Endothelial cell of umbilical vein (primary cell): Measurements from ENCODE around the gene ALOX5. TPM values are rescaled to one million over a fixed set of nuclear protein-coding genes. Genes with fewer than 3 reads are reported as not detected.

Experiments used
- BruUV-seq: library from RNA; stranded (reverse); fragments of 400-500 nt; replicated peaks from 2 replicates; lab custom pipeline; 2021; lab: Mats Ljungman, UMichigan
- CTCF ChIA-PET: fragments of 300-600, 350-600 bp; sonication (Branson Sonifier 250); formaldehyde crosslinking; loops from one replicate; lab custom pipeline; 2021; ENCODE audit warnings: antibody characterized with exemption, inconsistent platforms; lab: Charles Lee
- POLR2A ChIA-PET: fragments of 300-600, 350-600 bp; sonication (Branson Sonifier 250); formaldehyde crosslinking; loops from one replicate; lab custom pipeline; 2021; ENCODE audit warnings: antibody characterized with exemption, inconsistent platforms; lab: Charles Lee
- DNase-seq: peaks from one replicate; pipeline ENCODE4 v3.0.0-alpha.2; 2011; ENCODE audit warnings: low read depth, low spot score
- FAIRE-seq: peaks from 2 replicates; lab custom pipeline; 2011; peaks lifted over from hg19 to GRCh38; lab: Jason Lieb, UNC
- H2AFZ ChIP-seq: 2 replicates; pipeline ENCODE4 v1.6.0; 2012; ENCODE audit warnings: low read depth, low read length, control low read depth, inconsistent platforms
- H3K27ac ChIP-seq: 2 replicates; pipeline ENCODE4 v1.5.1; 2011; ENCODE audit warnings: low read depth, mild to moderate bottlenecking, control low read depth, low read length, moderate library complexity; ENCODE audit not compliant: insufficient read depth
- H3K27me3 ChIP-seq, 2 experiments: 2 replicates each; pipeline versions ENCODE4 v1.6.0 to v1.6.1; 2011; ENCODE audit warnings: low read length in 2 of 2, mixed read lengths in 1 of 2; ENCODE audit not compliant: control insufficient read depth in 2 of 2, insufficient read depth in 2 of 2
- H3K36me3 ChIP-seq, 2 experiments: 2 replicates in 1 of 2; 3 replicates in 1 of 2; pipeline ENCODE4 v1.5.1; 2011; ENCODE audit warnings: low read length in 2 of 2, mild to moderate bottlenecking in 1 of 2, moderate library complexity in 1 of 2; ENCODE audit not compliant: control insufficient read depth in 2 of 2, insufficient read depth in 2 of 2; ENCODE audit errors: extremely low read depth in 1 of 2
- H3K4me1 ChIP-seq: 3 replicates; pipeline ENCODE4 v1.5.1; 2011; ENCODE audit warnings: mild to moderate bottlenecking, low read length; ENCODE audit not compliant: control insufficient read depth, insufficient read depth; ENCODE audit errors: extremely low read depth
- H3K4me2 ChIP-seq: 2 replicates; pipeline ENCODE4 v1.6.1; 2011; ENCODE audit warnings: low read length, control low read depth, mixed read lengths; ENCODE audit not compliant: insufficient read depth
- H3K4me3 ChIP-seq, 3 experiments: fragments of 200-600 bp in 1 of 3; sonication (generic), shearing (Covaris generic) in 1 of 3; replicated peaks in 1 of 3; 2 replicates each; pipeline ENCODE4 v1.5.1; 2011 to 2016; ENCODE audit warnings: control low read depth in 3 of 3, low read length in 3 of 3, mild to moderate bottlenecking in 2 of 3, inconsistent platforms in 1 of 3, low read depth in 1 of 3, moderate library complexity in 1 of 3; ENCODE audit not compliant: insufficient read depth in 1 of 3
- H3K79me2 ChIP-seq: 2 replicates; pipeline ENCODE4 v1.6.0; 2012; ENCODE audit warnings: low read length, inconsistent platforms; ENCODE audit not compliant: control insufficient read depth, insufficient read depth
- H3K9ac ChIP-seq: replicated peaks from 2 replicates; pipeline ENCODE3; 2011; ENCODE audit warnings: low read length, control low read depth; ENCODE audit not compliant: insufficient read depth; ENCODE audit errors: extremely low read depth
- H3K9me1 ChIP-seq: replicated peaks from 3 replicates; pipeline ENCODE4 v1.6.0; 2011; ENCODE audit warnings: mild to moderate bottlenecking, low read length; ENCODE audit not compliant: control insufficient read depth, insufficient read depth; ENCODE audit errors: extremely low read depth
- H3K9me3 ChIP-seq: replicated peaks from 2 replicates; pipeline ENCODE4 v1.5.1; 2012; ENCODE audit warnings: low read length, inconsistent platforms; ENCODE audit not compliant: control insufficient read depth, insufficient read depth
- H4K20me1 ChIP-seq: replicated peaks from 2 replicates; pipeline ENCODE3; 2011; ENCODE audit warnings: mild to moderate bottlenecking, low read length; ENCODE audit not compliant: control insufficient read depth, insufficient read depth; ENCODE audit errors: extremely low read depth
- CTCF ChIP-seq, 2 donors: IDR thresholded peaks; 1 replicate in 1 of 2; 2 replicates in 1 of 2; pipeline ENCODE4 v1.5.1; 2011; ENCODE audit warnings: low read length in 2 of 2, mild to moderate bottlenecking in 2 of 2, moderate library complexity in 2 of 2, control low read depth in 1 of 2, inconsistent platforms in 1 of 2, low read depth in 1 of 2; ENCODE audit not compliant: insufficient read depth in 1 of 2; ENCODE audit errors: extremely low read depth in 1 of 2
- EZH2 ChIP-seq: IDR thresholded peaks from 2 replicates; pipeline ENCODE4 v1.6.1; 2012; ENCODE audit warnings: borderline replicate concordance, low read depth, mild to moderate bottlenecking, moderate library complexity, low read length, inconsistent platforms; ENCODE audit not compliant: severe bottlenecking
- FOS ChIP-seq: IDR thresholded peaks from 2 replicates; pipeline ENCODE4 v1.6.1; 2011; ENCODE audit warnings: mild to moderate bottlenecking, low read length, moderate library complexity, borderline replicate concordance; ENCODE audit not compliant: insufficient read depth
- GATA2 ChIP-seq: IDR thresholded peaks from 2 replicates; pipeline ENCODE4 v1.7.0; 2011; ENCODE audit warnings: low read depth, mild to moderate bottlenecking, moderate library complexity, mixed read lengths, low read length; ENCODE audit not compliant: insufficient read length, insufficient read depth
- JUN ChIP-seq: IDR thresholded peaks from 2 replicates; pipeline ENCODE4 v1.6.1; 2011; ENCODE audit warnings: borderline replicate concordance, low read depth; ENCODE audit not compliant: insufficient read length, insufficient read depth
- MAX ChIP-seq: IDR thresholded peaks from 2 replicates; pipeline ENCODE4 v1.6.1; 2011; ENCODE audit not compliant: insufficient read depth, insufficient read length
- MYC ChIP-seq: IDR thresholded peaks from one replicate; pipeline ENCODE4 v1.6.1; 2011; ENCODE audit warnings: mild to moderate bottlenecking, low read depth, low read length
- POLR2A ChIP-seq: IDR thresholded peaks from 2 replicates; pipeline ENCODE4 v1.6.1; 2012; ENCODE audit warnings: low read depth, mild to moderate bottlenecking, control low read depth, low read length
- POLR2AphosphoS5 ChIP-seq: IDR thresholded peaks from 2 replicates; pipeline ENCODE4 v1.6.1; 2012; ENCODE audit warnings: low read depth, mild to moderate bottlenecking, control low read depth, low read length, moderate library complexity; ENCODE audit not compliant: insufficient read depth
- dilution Hi-C: fragments of 300-500 bp; cut with MboI; formaldehyde crosslinking; loops from one replicate; pipeline ENCODE4 v1.15.0; 2019; ENCODE audit warnings: low sequenced_read_pairs; ENCODE audit not compliant: extremely low pct_ligation_motif_present
- intact Hi-C: fragments of 100-400 bp; cut with micrococcal nuclease; formaldehyde crosslinking; loops from one replicate; pipeline ENCODE4 v1.10.0; 2022
- polyA plus RNA-seq, 4 experiments: library from polyadenylated mRNA; depleted of rRNA in 3 of 4; stranded (reverse) in 3 of 4; unstranded in 1 of 4; fragments of >200 nt; gene quantifications; 2 replicates each; pipeline versions ENCODE4 v1.2.1 to v1.2.3, GENCODE V29; 2011 to 2012; ENCODE audit warnings: missing spikeins in 1 of 4
- total RNA-seq: library from RNA; stranded (reverse); gene quantifications from 2 replicates; pipeline ENCODE4 v1.2.3, GENCODE V29; 2021

The ALOX5 gene
- total and polyA plus RNA-seq, 2 donors (not counting 3 experiments of a cell fraction or from before 2014, with no cell fraction given): 0.04 TPM; not detected in 1

GRCh38 chr10:45447416-45447815 lies 73.4 kb downstream of the ALOX5 start:
- dilution Hi-C loops: no loop called here

More at GRCh38 chr10:45447416-45447815, 73.4 kb downstream of the ALOX5 start:
- H3K27me3 ChIP-seq: no peaks in the 10 kb centered on the region
- FAIRE-seq: no peak
- no peaks in the 10 kb centered on the region for H4K20me1 ChIP-seq
- H3K9ac ChIP-seq: no peak overlapping the region
- no peak overlapping the region for H3K4me2 ChIP-seq
- no peak overlapping the region for H2AFZ ChIP-seq
- intact Hi-C loops: no loop called here
- CTCF ChIA-PET: interaction anchor here (1.0 to 1.2 kb wide), 3 partner anchors 10 to 212 kb away, joined by 3 to 4 read pairs (median 3); no protein-coding TSS in a partner anchor
- DNase-seq: no peak
- H3K9me3 ChIP-seq: no peaks in the 10 kb centered on the region
- no peak overlapping the region for H3K4me3 ChIP-seq
- H3K9me1 ChIP-seq: no peaks in the 10 kb centered on the region
- POLR2A ChIA-PET: no interaction called here
- H3K36me3 ChIP-seq: no peaks in the 10 kb centered on the region
- no TSS peak for BruUV-seq
- no peak overlapping the region for H3K27ac ChIP-seq
- no peaks in the 10 kb centered on the region for H3K79me2 ChIP-seq
- TF ChIP-seq JUN (no peak), GATA2 (no peak), MAX (no peak), POLR2A (no peak), POLR2AphosphoS5 (no peak), EZH2 (no peak), FOS (no peak), MYC (no peak), CTCF (IDR thresholded peaks at IDR 0.05; ENCODE audit: extremely low read depth in 1 of 2, insufficient read depth in 1 of 2, low read depth in 1 of 2, low read length in 2 of 2) (no peak)
- H3K4me1 ChIP-seq: no peaks in the 10 kb centered on the region
